ENCODE data around the gene ESM1. TPM values are rescaled to one million over a fixed set of nuclear protein-coding genes. Genes with fewer than 3 reads are reported as not detected.

ESM1 gene
- total RNA-seq, 1 experiment from 2014 or later = 27.8 TPM

GRCh38 chr5:54988817-54989216 is 3.4 kb upstream of the ESM1 start:
- ChIA-PET POLR2A (ENCODE audit: unreplicated experiment) (no interaction called here), CTCF (no interaction called here)
- H3K79me2 ChIP-seq (ENCODE audit: low read length) = peaks cover 9% of the 10 kb centered on the region; the same call in 1 of the 2 replicates
- no peak overlapping the region for H3K9ac ChIP-seq (ENCODE audit: low read length)
- no peak overlapping the region for H3K4me2 ChIP-seq (ENCODE audit: low read length)
- H3K9me3 ChIP-seq (ENCODE audit: low read length) = no peaks in the 10 kb centered on the region
- peaks cover 30% of the 10 kb centered on the region for H3K4me1 ChIP-seq (ENCODE audit: insufficient read depth, low read length)
- no peaks in the 10 kb centered on the region for H3K27me3 ChIP-seq (ENCODE audit: low read length)
- H2AFZ ChIP-seq (ENCODE audit: low read length) = no peak overlapping the region
- no peaks in the 10 kb centered on the region for H3F3A ChIP-seq (ENCODE audit: low read length, unreplicated experiment)
- DNase-seq = no peak
- intact Hi-C loops (cut with micrococcal nuclease) = no loop called here
- H3K27ac ChIP-seq (ENCODE audit: low read length) = no peak overlapping the region
- H3K4me3 ChIP-seq (ENCODE audit: low read length) = no peak overlapping the region
- ATAC-seq = no peak
- no TSS peak for BruUV-seq (replicated peaks)
- H4K20me1 ChIP-seq (ENCODE audit: low read length) = no peaks in the 10 kb centered on the region
- no peaks in the 10 kb centered on the region for H3K36me3 ChIP-seq (ENCODE audit: low read depth, low read length)
- no peaks in the 10 kb centered on the region for H3K9me2 ChIP-seq (replicated peaks; ENCODE audit: low read length)
- TF ChIP-seq EZH2phosphoT487 (IDR thresholded peaks at IDR 0.05; ENCODE audit: borderline replicate concordance, low read length) (no peak), CTCF (conservative IDR thresholded peaks at IDR 0.05; ENCODE audit: low read depth, low read length) (no peak), EZH2 (IDR thresholded peaks at IDR 0.05; ENCODE audit: low read length, unreplicated experiment) (no peak)

- H3K4me3 ChIP-seq (ENCODE audit: low read length) = no peak overlapping the region
- no peak overlapping the region for H3K4me2 ChIP-seq (ENCODE audit: low read length)
- H3K36me3 ChIP-seq (ENCODE audit: low read depth, low read length) = no peaks in the 10 kb centered on the region
- intact Hi-C loops (cut with micrococcal nuclease) = no loop called here
- no peak overlapping the region for H3K27ac ChIP-seq (ENCODE audit: low read length)
- peaks cover 15% of the 10 kb centered on the region for H3K79me2 ChIP-seq (ENCODE audit: low read length)
- no peaks in the 10 kb centered on the region for H3K9me3 ChIP-seq (ENCODE audit: low read length)
- no peaks in the 10 kb centered on the region for H3K9me2 ChIP-seq (replicated peaks; ENCODE audit: low read length)
- no peak for ATAC-seq
- CTCF ChIA-PET = no interaction called here
- no peak overlapping the region for H3K9ac ChIP-seq (ENCODE audit: low read length)
- peaks cover 27% of the 10 kb centered on the region for H3K4me1 ChIP-seq (ENCODE audit: insufficient read depth, low read length)
- POLR2A ChIA-PET (ENCODE audit: unreplicated experiment) = no interaction called here
- no TSS peak for BruUV-seq (replicated peaks)
- H4K20me1 ChIP-seq (ENCODE audit: low read length) = no peaks in the 10 kb centered on the region
- H3K27me3 ChIP-seq (ENCODE audit: low read length) = no peaks in the 10 kb centered on the region
- no peak overlapping the region for H2AFZ ChIP-seq (ENCODE audit: low read length)
- no peaks in the 10 kb centered on the region for H3F3A ChIP-seq (ENCODE audit: low read length, unreplicated experiment)
- no peak for DNase-seq
- no peak for TF ChIP-seq CTCF (conservative IDR thresholded peaks at IDR 0.05; ENCODE audit: low read depth, low read length)
- TF ChIP-seq EZH2phosphoT487 (IDR thresholded peaks at IDR 0.05; ENCODE audit: borderline replicate concordance, low read length) = no peak
- TF ChIP-seq EZH2 (IDR thresholded peaks at IDR 0.05; ENCODE audit: low read length, unreplicated experiment) = no peak
These were observed 2.8 kb upstream of the ESM1 start for GRCh38 chr5:54988218-54988617.

GRCh38 chr5:54986269-54986654 is 869 bp upstream of the ESM1 start:
- Histone ChIP-seq H3K79me2 (ENCODE audit: low read length) (peaks cover 34% of the 10 kb centered on the region), H3K27me3 (ENCODE audit: low read length) (no peaks in the 10 kb centered on the region), H3K4me3 (ENCODE audit: low read length) (peak overlapping the region; percentile 62; the same call in 1 of the 2 replicates), H3K9me3 (ENCODE audit: low read length) (no peaks in the 10 kb centered on the region), H3K4me2 (ENCODE audit: low read length) (peak overlapping the region; percentile 81), H4K20me1 (ENCODE audit: low read length) (no peaks in the 10 kb centered on the region), H3K27ac (ENCODE audit: low read length) (peak overlapping the region; percentile 27), H3F3A (ENCODE audit: low read length, unreplicated experiment) (no peaks in the 10 kb centered on the region), H3K9ac (ENCODE audit: low read length) (no peak overlapping the region), H3K4me1 (ENCODE audit: insufficient read depth, low read length) (peaks cover 17% of the 10 kb centered on the region), H2AFZ (ENCODE audit: low read length) (no peak overlapping the region), H3K36me3 (ENCODE audit: low read depth, low read length) (no peaks in the 10 kb centered on the region), H3K9me2 (replicated peaks; ENCODE audit: low read length) (no peaks in the 10 kb centered on the region)
- BruUV-seq (replicated peaks) = no TSS peak
- ChIA-PET POLR2A (ENCODE audit: unreplicated experiment) (interaction anchor here (0.6 kb wide), 1 partner anchor 153 kb away, joined by 4 read pairs; no protein-coding TSS in a partner anchor), CTCF (no interaction called here)
- TF ChIP-seq EZH2 (IDR thresholded peaks at IDR 0.05; ENCODE audit: low read length, unreplicated experiment) (no peak), CTCF (conservative IDR thresholded peaks at IDR 0.05; ENCODE audit: low read depth, low read length) (no peak), EZH2phosphoT487 (IDR thresholded peaks at IDR 0.05; ENCODE audit: borderline replicate concordance, low read length) (no peak)
- no peak for ATAC-seq
- intact Hi-C loops (cut with micrococcal nuclease) = no loop called here
- DNase-seq = no peak

All from PC-3 (cell line).